Measurements from ENCODE around the gene HEMK1. TPM values are rescaled to one million over a fixed set of nuclear protein-coding genes. Genes with fewer than 3 reads are reported as not detected.
A peak's percentile ranks its signal among the peaks of the same experiment; 100 is the strongest.

The HEMK1 gene
- total RNA-seq, 2 experiments from 2014 or later, result 19.3 to 27.4 TPM

GRCh38 chr3:50570508-50571279 lies 1.4 kb downstream of the HEMK1 start:
- ChIA-PET POLR2A (interaction anchor here (1.4 kb wide), 1 partner anchor 45 kb away, joined by 4 read pairs; no protein-coding TSS in a partner anchor), CTCF (ENCODE audit: unreplicated experiment) (interaction anchor here (0.9 to 2.3 kb wide), 4 partner anchors 18 to 45 kb away, joined by 3 to 8 read pairs (median 4); partner anchors contain the start of gene CISH)
- no TSS peak for BruUV-seq (replicated peaks)
- H3K4me2 ChIP-seq (ENCODE audit: low read length), result peak overlapping the region; percentile 87
- 0 out of 2 replicates have a peak, but pooled peaks cover 11% of the 10 kb centered on the region for H4K20me1 ChIP-seq (ENCODE audit: insufficient read depth, low read length)
- intact Hi-C loops (cut with micrococcal nuclease; ENCODE audit: unreplicated experiment), result no loop called here
- TF ChIP-seq, protein P1, sequence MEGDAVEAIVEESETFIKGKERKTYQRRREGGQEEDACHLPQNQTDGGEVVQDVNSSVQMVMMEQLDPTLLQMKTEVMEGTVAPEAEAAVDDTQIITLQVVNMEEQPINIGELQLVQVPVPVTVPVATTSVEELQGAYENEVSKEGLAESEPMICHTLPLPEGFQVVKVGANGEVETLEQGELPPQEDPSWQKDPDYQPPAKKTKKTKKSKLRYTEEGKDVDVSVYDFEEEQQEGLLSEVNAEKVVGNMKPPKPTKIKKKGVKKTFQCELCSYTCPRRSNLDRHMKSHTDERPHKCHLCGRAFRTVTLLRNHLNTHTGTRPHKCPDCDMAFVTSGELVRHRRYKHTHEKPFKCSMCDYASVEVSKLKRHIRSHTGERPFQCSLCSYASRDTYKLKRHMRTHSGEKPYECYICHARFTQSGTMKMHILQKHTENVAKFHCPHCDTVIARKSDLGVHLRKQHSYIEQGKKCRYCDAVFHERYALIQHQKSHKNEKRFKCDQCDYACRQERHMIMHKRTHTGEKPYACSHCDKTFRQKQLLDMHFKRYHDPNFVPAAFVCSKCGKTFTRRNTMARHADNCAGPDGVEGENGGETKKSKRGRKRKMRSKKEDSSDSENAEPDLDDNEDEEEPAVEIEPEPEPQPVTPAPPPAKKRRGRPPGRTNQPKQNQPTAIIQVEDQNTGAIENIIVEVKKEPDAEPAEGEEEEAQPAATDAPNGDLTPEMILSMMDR (conservative IDR thresholded peaks at IDR 0.05; ENCODE audit: low read length), result no peak
- TF ChIP-seq EZH2phosphoT487 (IDR thresholded peaks at IDR 0.05; ENCODE audit: borderline replicate concordance, low read depth, low read length), result no peak
- H2AFZ ChIP-seq (ENCODE audit: low read length), result no peak overlapping the region
- DNase-seq (ENCODE audit: low spot score), result no peak
- 0 out of 2 replicates have a peak, but pooled peaks cover 8% of the 10 kb centered on the region for H3K36me3 ChIP-seq (ENCODE audit: insufficient read depth, low read length)
- H3K9me3 ChIP-seq (ENCODE audit: low read length), result no peaks in the 10 kb centered on the region
- H3K4me1 ChIP-seq (ENCODE audit: insufficient read depth, low read length, poor library complexity, severe bottlenecking), result peaks cover 25% of the 10 kb centered on the region
- no peaks in the 10 kb centered on the region for H3K9me2 ChIP-seq (ENCODE audit: insufficient read depth, low read length)
- H3K27ac ChIP-seq (ENCODE audit: low read depth, low read length, poor library complexity, severe bottlenecking), result no peak overlapping the region
- peak overlapping the region; percentile 95 for H3K4me3 ChIP-seq (ENCODE audit: low read depth, low read length, poor library complexity, severe bottlenecking)
- H3K79me2 ChIP-seq (ENCODE audit: insufficient read depth, low read depth, low read length), result peaks cover 9% of the 10 kb centered on the region; the same call in 1 of the 2 replicates

GRCh38 chr3:50571486-50571885 lies 2.2 kb downstream of the HEMK1 start:
- CTCF ChIA-PET (ENCODE audit: unreplicated experiment), result interaction anchor here (0.9 kb wide), 1 partner anchor 39 kb away, joined by 3 read pairs; the partner anchor contains the start of gene CISH
- POLR2A ChIA-PET, result no interaction called here
- no peak for TF ChIP-seq EZH2phosphoT487 (IDR thresholded peaks at IDR 0.05; ENCODE audit: borderline replicate concordance, low read depth, low read length)
- TF ChIP-seq, protein P1 (conservative IDR thresholded peaks at IDR 0.05; ENCODE audit: low read length), result no peak
- Histone ChIP-seq H3K9me3 (ENCODE audit: low read length) (no peaks in the 10 kb centered on the region), H3K36me3 (ENCODE audit: insufficient read depth, low read length) (0 out of 2 replicates have a peak, but pooled peaks cover 8% of the 10 kb centered on the region), H3K9me2 (ENCODE audit: insufficient read depth, low read length) (no peaks in the 10 kb centered on the region), H3K79me2 (ENCODE audit: insufficient read depth, low read depth, low read length) (peaks cover 9% of the 10 kb centered on the region; the same call in 1 of the 2 replicates), H4K20me1 (ENCODE audit: insufficient read depth, low read length) (0 out of 2 replicates have a peak, but pooled peaks cover 11% of the 10 kb centered on the region), H3K4me1 (ENCODE audit: insufficient read depth, low read length, poor library complexity, severe bottlenecking) (peaks cover 25% of the 10 kb centered on the region), H3K4me2 (ENCODE audit: low read length) (no peak overlapping the region), H3K27ac (ENCODE audit: low read depth, low read length, poor library complexity, severe bottlenecking) (no peak overlapping the region), H2AFZ (ENCODE audit: low read length) (no peak overlapping the region), H3K4me3 (ENCODE audit: low read depth, low read length, poor library complexity, severe bottlenecking) (no peak overlapping the region)
- intact Hi-C loops (cut with micrococcal nuclease; ENCODE audit: unreplicated experiment), result no loop called here
- BruUV-seq (replicated peaks), result no TSS peak
- no peak for DNase-seq (ENCODE audit: low spot score)
